ENCODE data around the gene SLC28A2.
A peak's percentile ranks its signal among the peaks of the same experiment; 100 is the strongest.
"Not testable (repeated sequence)": the region's sequence is repeated elsewhere in the genome, so short reads cannot be mapped to it uniquely, and the experiment has no call there.

The SLC28A2 gene

GRCh38 chr15:45262906-45263461 lies 10.9 kb downstream of the SLC28A2 start:
- no peak for DNase-seq (ENCODE audit: low read depth in 2 of 2)

GRCh38 chr15:45263854-45264253 lies 11.8 kb downstream of the SLC28A2 start:
- DNase-seq (ENCODE audit: low read depth in 2 of 2) = no peak

GRCh38 chr15:45265506-45265905 lies 13.5 kb downstream of the SLC28A2 start:
- DNase-seq (ENCODE audit: low read depth in 2 of 2) = no peak

- DNase-seq (ENCODE audit: low read depth in 2 of 2) = no peak
These were observed 16.1 kb downstream of the SLC28A2 start for GRCh38 chr15:45268135-45268534.

GRCh38 chr15:45274636-45275380 lies 22.8 kb downstream of the SLC28A2 start:
- no peak for DNase-seq (ENCODE audit: low read depth in 2 of 2)

GRCh38 chr15:45276831-45277230 lies 24.8 kb downstream of the SLC28A2 start:
- no peak for DNase-seq (ENCODE audit: low read depth in 2 of 2)

- DNase-seq (ENCODE audit: low read depth in 2 of 2) = peak; percentile 92
These were observed 27.1 kb downstream of the SLC28A2 start for GRCh38 chr15:45279024-45279698.

- DNase-seq (ENCODE audit: low read depth in 2 of 2) = no peak
These were observed 33.4 kb downstream of the SLC28A2 start for GRCh38 chr15:45285413-45285812.

- no peak for DNase-seq (ENCODE audit: low read depth in 2 of 2)
These were observed 35.4 kb downstream of the SLC28A2 start for GRCh38 chr15:45287390-45287956.

GRCh38 chr15:45288947-45289346 lies 36.9 kb downstream of the SLC28A2 start:
- no peak for DNase-seq (ENCODE audit: low read depth in 2 of 2)

- no peak for DNase-seq (ENCODE audit: low read depth in 2 of 2)
These were observed 40.0 kb downstream of the SLC28A2 start for GRCh38 chr15:45291822-45292582.

- DNase-seq (ENCODE audit: low read depth in 2 of 2) = not testable (repeated sequence)
These were observed 41.3 kb downstream of the SLC28A2 start for GRCh38 chr15:45293326-45293725.

- DNase-seq (ENCODE audit: low read depth in 2 of 2) = not testable (repeated sequence)
These were observed 46.9 kb downstream of the SLC28A2 start for GRCh38 chr15:45298964-45299378.

- DNase-seq (ENCODE audit: low read depth in 2 of 2) = no peak
These were observed 52.7 kb downstream of the SLC28A2 start for GRCh38 chr15:45304711-45305110.

GRCh38 chr15:45306105-45306504 lies 54.1 kb downstream of the SLC28A2 start:
- no peak for DNase-seq (ENCODE audit: low read depth in 2 of 2)

GRCh38 chr15:45307230-45307924 lies 55.3 kb downstream of the SLC28A2 start:
- no peak for DNase-seq (ENCODE audit: low read depth in 2 of 2)

GRCh38 chr15:45314117-45314516 lies 62.1 kb downstream of the SLC28A2 start:
- not testable (repeated sequence) for DNase-seq (ENCODE audit: low read depth in 2 of 2)

GRCh38 chr15:45314960-45315359 lies 62.9 kb downstream of the SLC28A2 start:
- no peak for DNase-seq (ENCODE audit: low read depth in 2 of 2)

GRCh38 chr15:45319472-45320214 lies 67.6 kb downstream of the SLC28A2 start:
- no peak for DNase-seq (ENCODE audit: low read depth in 2 of 2)

GRCh38 chr15:45320581-45321205 lies 68.7 kb downstream of the SLC28A2 start:
- no peak for DNase-seq (ENCODE audit: low read depth in 2 of 2)

All from stimulated activated CD8-positive, alpha-beta memory T cell treated with anti-CD3 and anti-CD28 coated beads, Interleukin-7, amount 100 ng/mL, for 4 hours (primary cell).